GM13976 (cell line): Measurements from ENCODE around the gene CERK.
"Not testable (repeated sequence)": the region's sequence is repeated elsewhere in the genome, so short reads cannot be mapped to it uniquely, and the experiment has no call there.

Experiments used
- DNase-seq: peaks from one replicate; pipeline ENCODE4 v3.0.0; 2012; ENCODE audit warnings: low spot score
- CTCF ChIP-seq: IDR thresholded peaks from 2 replicates; pipeline ENCODE4 v1.5.1; 2012; ENCODE audit warnings: borderline replicate concordance, mild to moderate bottlenecking; ENCODE audit not compliant: insufficient read depth; ENCODE audit errors: extremely low read depth, missing control alignments, control extremely low read depth
- in situ Hi-C: fragments of 300-500 bp; cut with MboI; formaldehyde crosslinking; loops from one replicate; pipeline ENCODE4 v1.12.0; 2022; ENCODE audit warnings: low sequenced_read_pairs, mixed read lengths, inconsistent platforms; ENCODE audit not compliant: unreplicated experiment

CERK gene

GRCh38 chr22:46738647-46739093 is 618 bp upstream of the CERK start:
- TF ChIP-seq CTCF, result no peak
- in situ Hi-C loops, result no loop called here
- DNase-seq, result no peak

DNA sequence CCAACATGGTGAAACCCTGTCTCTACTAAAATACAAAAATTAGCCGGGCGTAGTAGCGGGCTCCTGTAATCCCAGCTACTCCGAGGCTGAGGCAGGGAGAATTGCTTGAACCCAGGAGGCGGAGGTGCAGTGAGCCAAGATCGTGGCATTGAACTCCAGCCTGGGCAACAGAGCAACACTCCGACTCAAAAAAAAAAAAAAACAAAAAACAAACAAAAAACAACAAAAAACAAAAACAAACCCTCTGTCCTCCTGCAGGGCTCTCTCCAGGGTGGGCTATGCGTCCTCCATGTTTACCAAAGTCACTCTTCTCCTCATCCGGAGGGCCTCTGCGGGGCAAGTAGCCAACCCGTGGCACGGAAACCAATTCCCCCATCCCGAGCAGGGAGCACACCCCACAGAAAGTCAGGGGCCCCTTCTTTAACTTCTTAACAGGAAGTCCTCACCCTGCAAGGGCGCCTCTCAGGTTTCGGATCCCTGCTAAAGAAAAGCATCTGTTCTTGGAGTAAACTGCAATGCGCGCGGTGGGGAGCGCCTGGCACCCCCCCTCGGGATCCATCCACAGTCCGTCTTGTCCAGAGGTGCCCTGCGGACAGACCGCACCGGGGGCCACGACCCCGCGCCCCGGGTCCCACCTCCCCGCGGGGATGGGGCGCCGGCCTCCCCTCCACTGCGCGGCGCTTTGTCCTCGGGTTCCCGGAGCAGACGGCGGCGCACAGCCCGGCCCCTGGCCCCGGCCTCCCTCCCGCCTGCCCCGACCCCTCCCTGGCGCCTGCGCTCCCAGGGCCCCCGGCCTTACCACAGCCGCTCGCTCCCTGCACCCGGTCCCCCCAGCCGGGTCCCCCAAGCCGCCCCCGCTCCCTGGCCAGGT is 712 bp downstream of the CERK start:
- peak; percentile 74 for DNase-seq
- in situ Hi-C loops, result no loop called here
- no peak for TF ChIP-seq CTCF

GRCh38 chr22:46736705-46737104 is 1.3 kb downstream of the CERK start:
- in situ Hi-C loops, result no loop called here
- no peak for DNase-seq
- TF ChIP-seq CTCF, result no peak

GRCh38 chr22:46735747-46736608 is 2.1 kb downstream of the CERK start:
- TF ChIP-seq CTCF, result no peak

DNA sequence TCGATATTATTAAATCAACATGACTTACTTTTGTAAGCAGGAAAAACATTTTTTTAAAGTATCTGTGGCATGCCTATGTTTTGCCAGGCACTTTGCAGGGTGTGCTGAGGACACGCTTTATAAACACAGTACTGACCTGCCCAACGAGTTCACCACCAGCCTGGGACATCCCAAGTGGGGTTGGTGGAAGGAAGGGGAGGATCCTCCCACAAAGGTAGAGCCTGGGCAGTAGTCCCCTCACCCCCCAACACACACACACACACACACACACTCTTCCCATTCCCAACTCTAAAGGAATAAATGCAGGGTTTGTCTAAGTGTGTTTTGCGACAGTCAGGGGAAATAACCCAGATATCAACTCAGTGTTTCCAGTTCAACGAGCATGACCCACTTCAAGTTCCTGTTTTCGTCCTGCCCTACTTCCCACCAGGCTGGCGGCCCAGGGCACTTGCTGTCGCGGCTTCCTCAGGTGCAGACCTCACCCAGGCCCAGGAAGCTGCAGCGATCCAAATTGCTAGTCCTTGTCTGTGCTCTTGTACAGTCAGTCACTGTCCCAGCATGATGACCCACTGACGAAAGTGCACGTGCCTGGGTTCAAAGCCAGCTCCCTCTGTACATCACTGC is 3.1 kb downstream of the CERK start:
- in situ Hi-C loops, result no loop called here
- peak; percentile 67 for DNase-seq
- no peak for TF ChIP-seq CTCF

More at GRCh38 chr22:46735747-46736608, 2.1 kb downstream of the CERK start:
- in situ Hi-C loops, result no loop called here
- no peak for DNase-seq

GRCh38 chr22:46734213-46734722 is 3.8 kb downstream of the CERK start:
- DNase-seq, result not testable (repeated sequence)

More at GRCh38 chr22:46734213-46734722, 3.8 kb downstream of the CERK start:
- in situ Hi-C loops, result not testable (repeated sequence)
